B cell (primary cell): ENCODE results near the gene TUT7. TPM values are rescaled to one million over a fixed set of nuclear protein-coding genes. Genes with fewer than 3 reads are reported as not detected.

Experiments used
- ATAC-seq: fragments of 200-7000 bp; cut with Tn5 transposase; one replicate; pipeline ENCODE4 v1.10.0; 2021; ENCODE audit warnings: low read depth, mild to moderate bottlenecking, moderate number of reproducible peaks, moderate library complexity
- CTCF ChIA-PET: fragments of 350-600 bp; sonication (Branson Sonifier 250); formaldehyde crosslinking; loops from one replicate; lab custom pipeline; 2021; ENCODE audit warnings: antibody characterized with exemption, inconsistent platforms; lab: Charles Lee
- POLR2A ChIA-PET: fragments of 350-600 bp; sonication (Branson Sonifier 250); formaldehyde crosslinking; loops from one replicate; lab custom pipeline; 2021; ENCODE audit warnings: antibody characterized with exemption; lab: Charles Lee
- DNase-seq: peaks from one replicate; pipeline ENCODE4 v3.0.0; 2013
- H2AFZ ChIP-seq: 2 replicates; pipeline ENCODE4 v1.6.1; 2012; ENCODE audit warnings: mild to moderate bottlenecking, low read depth, low read length; ENCODE audit not compliant: insufficient read depth, poor library complexity, severe bottlenecking
- H3K27ac ChIP-seq, 2 donors: 1 replicate in 1 of 2; 2 replicates in 1 of 2; pipeline ENCODE4 v1.5.1; 2012 to 2013; ENCODE audit warnings: low read length in 2 of 2, mild to moderate bottlenecking in 2 of 2, moderate library complexity in 1 of 2
- H3K27me3 ChIP-seq, 4 experiments: fragments of 200-600 bp in 1 of 4; sonication (generic) in 1 of 4; replicated peaks in 1 of 4; 1 replicate in 2 of 4; 2 replicates in 2 of 4; pipeline versions ENCODE4 v1.6.1 to v1.7.0; 2013 to 2016; ENCODE audit warnings: low read length in 3 of 4, mild to moderate bottlenecking in 2 of 4, mixed read lengths in 1 of 4, moderate library complexity in 1 of 4; ENCODE audit not compliant: insufficient read depth in 4 of 4, control insufficient read depth in 3 of 4; ENCODE audit errors: control extremely low read depth in 1 of 4
- H3K36me3 ChIP-seq, 2 experiments: replicated peaks in 1 of 2; 1 replicate in 1 of 2; 2 replicates in 1 of 2; pipeline versions ENCODE4 v1.6.1 to v1.7.1; 2013; ENCODE audit warnings: low read length in 1 of 2; ENCODE audit not compliant: insufficient read depth in 2 of 2, control insufficient read depth in 1 of 2; ENCODE audit errors: control extremely low read depth in 1 of 2, extremely low read depth in 1 of 2
- H3K4me1 ChIP-seq, 2 donors: fragments of 200-600 bp in 1 of 2; sonication (generic) in 1 of 2; 1 replicate in 1 of 2; 2 replicates in 1 of 2; pipeline versions ENCODE4 v1.5.1 to v1.6.1; 2013 to 2017; ENCODE audit warnings: low read length in 2 of 2; ENCODE audit not compliant: control insufficient read depth in 2 of 2, insufficient read depth in 2 of 2
- H3K4me2 ChIP-seq: replicated peaks from 2 replicates; pipeline ENCODE3; 2012; ENCODE audit warnings: mild to moderate bottlenecking, low read depth, low read length; ENCODE audit not compliant: poor library complexity, severe bottlenecking
- H3K4me3 ChIP-seq, 5 experiments: fragments of 200-600 bp in 1 of 5; sonication (generic) in 1 of 5; 1 replicate in 3 of 5; 2 replicates in 2 of 5; pipeline versions ENCODE4 v1.5.1 to v1.7.0; 2011 to 2016; ENCODE audit warnings: low read length in 4 of 5, mild to moderate bottlenecking in 4 of 5, low read depth in 2 of 5, control low read depth in 1 of 5, moderate library complexity in 1 of 5; ENCODE audit not compliant: insufficient read depth in 1 of 5; ENCODE audit errors: control extremely low read depth in 1 of 5, extremely low read depth in 1 of 5
- H3K79me2 ChIP-seq: fragments of 200-600 bp; sonication (generic); one replicate; pipeline ENCODE4 v1.6.0; 2016; ENCODE audit warnings: low read length; ENCODE audit not compliant: control insufficient read depth, insufficient read depth
- H3K9ac ChIP-seq: fragments of 200-600 bp; sonication (generic); 2 replicates; pipeline ENCODE4 v1.6.1; 2017; ENCODE audit warnings: mild to moderate bottlenecking, low read length, moderate library complexity
- H3K9me3 ChIP-seq, 3 donors: one replicate each; pipeline versions ENCODE4 v1.6.1 to v1.7.1; 2013; ENCODE audit warnings: low read length in 2 of 3; ENCODE audit not compliant: control insufficient read depth in 2 of 3, insufficient read depth in 1 of 3; ENCODE audit errors: control extremely low read depth in 1 of 3
- H4K20me1 ChIP-seq: 2 replicates; pipeline ENCODE4 v1.6.0; 2012; ENCODE audit warnings: mild to moderate bottlenecking, low read length; ENCODE audit not compliant: insufficient read depth, control insufficient read depth, poor library complexity, severe bottlenecking
- H3K27ac Mint-ChIP-seq: one replicate; pipeline ENCODE4 v1.8.0; 2021; ENCODE audit warnings: mixed read lengths
- H3K27me3 Mint-ChIP-seq: one replicate; pipeline ENCODE4 v1.8.0; 2021; ENCODE audit warnings: mixed read lengths
- H3K4me1 Mint-ChIP-seq: one replicate; pipeline ENCODE4 v1.8.0; 2021; ENCODE audit warnings: mixed read lengths
- H3K4me3 Mint-ChIP-seq: one replicate; pipeline ENCODE4 v1.8.0; 2021; ENCODE audit warnings: mixed read lengths
- H3K9me3 Mint-ChIP-seq: one replicate; pipeline ENCODE4 v1.8.0; 2022; ENCODE audit warnings: mixed read lengths; ENCODE audit not compliant: insufficient read depth
- CTCF ChIP-seq: fragments of 200-600 bp; IDR thresholded peaks from one replicate; pipeline ENCODE4 v1.8.0; 2022; ENCODE audit warnings: antibody characterized with exemption, mild to moderate bottlenecking
- EZH2 ChIP-seq: IDR thresholded peaks from 2 replicates; pipeline ENCODE4 v1.6.1; 2012; ENCODE audit warnings: borderline replicate concordance, low read depth, mild to moderate bottlenecking, moderate library complexity, low read length; ENCODE audit not compliant: insufficient read depth, poor library complexity, severe bottlenecking
- WGBS: methylation state at CpG from one replicate; pipeline ENCODE4 v1.1.5; 2013; ENCODE audit warnings: missing lambda C conversion rate; ENCODE audit not compliant: insufficient coverage; 5-methylcytosine and 5-hydroxymethylcytosine counted together
- intact Hi-C: fragments of 100-400 bp; cut with micrococcal nuclease; formaldehyde crosslinking; loops from one replicate; pipeline ENCODE4 v1.10.0; 2022
- polyA plus RNA-seq: library from polyadenylated mRNA; depleted of rRNA; stranded (reverse); fragments of >200 nt; gene quantifications from 2 replicates; pipeline ENCODE4 v1.2.3, GENCODE V29; 2012
- total RNA-seq, 2 donors: library from RNA; stranded (reverse); fragments of 120-200 nt in 1 of 2; gene quantifications; 1 replicate in 1 of 2; 2 replicates in 1 of 2; pipeline versions ENCODE4 v1.2.3 to v1.2.4, GENCODE V29; 2013 to 2022

TUT7 gene
- total and polyA plus RNA-seq, 2 donors (not counting 1 experiment from before 2014, with no cell fraction given) = 18.3 to 70.7 TPM

DNA sequence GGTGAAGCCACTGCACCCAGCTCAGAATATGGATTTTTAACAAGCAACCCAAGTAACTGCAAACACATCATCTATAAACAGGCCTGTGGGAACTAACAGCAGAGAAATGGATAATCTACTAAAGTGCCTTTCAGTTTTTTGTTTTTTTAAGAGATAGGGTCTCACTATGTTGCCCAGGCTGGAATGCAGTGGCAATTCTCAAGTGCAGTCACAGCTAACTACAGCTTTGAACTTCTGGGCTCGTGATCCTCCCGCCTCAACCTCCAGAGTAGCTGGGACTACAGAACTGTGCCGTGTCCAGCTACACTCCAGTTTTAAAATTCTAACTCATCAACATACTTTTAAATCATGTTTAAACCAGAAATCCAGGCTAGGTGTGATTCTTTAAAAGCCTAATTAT lies 11.9 kb downstream of the TUT7 start:
- Mint-ChIP-seq H3K27ac (no peak overlapping the region), H3K9me3 (no peaks in the 10 kb centered on the region), H3K27me3 (no peaks in the 10 kb centered on the region), H3K4me1 (peaks cover 43% of the 10 kb centered on the region), H3K4me3 (no peak overlapping the region)
- Histone ChIP-seq H3K36me3 (peaks cover 23 to 61% of the 10 kb centered on the region in 2 experiments), H3K4me1 (peaks cover 14 to 24% of the 10 kb centered on the region in 2 donors), H3K4me2 (no peak overlapping the region), H3K9ac (no peak overlapping the region), H2AFZ (no peak overlapping the region), H3K79me2 (peaks cover 28% of the 10 kb centered on the region), H3K27ac (no peak overlapping the region), H3K4me3 (no peak overlapping the region), H3K27me3 (no peaks in the 10 kb centered on the region), H4K20me1 (peaks cover 25% of the 10 kb centered on the region), H3K9me3 (no peaks in the 10 kb centered on the region)
- ATAC-seq (no peak), DNase-seq (no peak)
- TF ChIP-seq CTCF (no peak), EZH2 (no peak)
- ChIA-PET CTCF (no interaction called here), POLR2A (no interaction called here)
- intact Hi-C loops = no loop called here
- 94% methylated on average over 2 of the region's 3 CpGs for WGBS

DNA sequence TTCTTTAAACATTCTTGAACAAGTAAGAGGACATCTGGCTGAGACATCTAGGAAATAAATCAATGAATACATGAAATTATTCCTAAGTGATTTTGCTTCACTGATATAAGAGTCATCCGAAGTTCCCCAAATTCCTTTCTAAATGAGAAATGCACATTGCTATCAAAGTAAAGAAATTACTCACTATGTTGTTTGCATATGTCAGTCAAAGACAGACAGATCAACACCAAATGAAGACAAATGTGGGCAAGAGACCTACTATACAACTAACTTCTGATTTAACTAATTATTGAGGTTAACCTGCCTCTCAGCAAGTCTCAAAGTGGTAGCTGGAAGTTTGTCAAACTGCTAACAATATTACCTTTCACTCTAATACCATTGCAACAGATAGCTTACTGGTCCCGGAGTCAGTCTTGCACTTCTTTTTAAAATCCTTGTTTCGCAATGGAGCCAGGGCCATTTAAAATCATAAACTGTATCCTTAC lies 13.2 kb downstream of the TUT7 start:
- ATAC-seq (no peak), DNase-seq (no peak)
- no peaks in the 10 kb centered on the region for H3K9me3 Mint-ChIP-seq
- Histone ChIP-seq H3K4me3 (no peak overlapping the region), H2AFZ (no peak overlapping the region), H3K27ac (no peak overlapping the region), H4K20me1 (peaks cover 13% of the 10 kb centered on the region), H3K4me1 (peaks cover 15 to 20% of the 10 kb centered on the region in 2 donors), H3K27me3 (no peaks in the 10 kb centered on the region), H3K79me2 (peaks cover 16% of the 10 kb centered on the region), H3K36me3 (peaks cover 25 to 70% of the 10 kb centered on the region in 2 experiments), H3K4me2 (no peak overlapping the region), H3K9me3 (no peaks in the 10 kb centered on the region), H3K9ac (no peak overlapping the region)
- 95% methylated on average over 2 of the region's 3 CpGs for WGBS
- peaks cover 43% of the 10 kb centered on the region for H3K4me1 Mint-ChIP-seq
- ChIA-PET POLR2A (no interaction called here), CTCF (interaction anchor here (1.6 kb wide), 1 partner anchor 10 kb away, joined by 5 read pairs; no protein-coding TSS in a partner anchor)
- H3K4me3 Mint-ChIP-seq = no peak overlapping the region
- intact Hi-C loops = no loop called here
- no peaks in the 10 kb centered on the region for H3K27me3 Mint-ChIP-seq
- TF ChIP-seq EZH2 (no peak), CTCF (no peak)
- peak overlapping the region; percentile 26 for H3K27ac Mint-ChIP-seq
